CD4-positive, alpha-beta T cell treated with Interleukin-1 beta for 1 hour (primary cell): Measurements from ENCODE around the gene ALKBH3.
A peak's percentile ranks its signal among the peaks of the same experiment; 100 is the strongest.

Experiments
- DNase-seq, 2 donors: peaks; one replicate each; pipeline ENCODE4 v3.0.0-alpha.2; 2020 to 2022

ALKBH3 gene

GRCh38 chr11:43880640-43881159 lies at the start of gene ALKBH3:
TSS of gene ALKBH3 (plus strand) at chr11:43880831. CDS start at chr11:43882653, 1,822 bp downstream.
- DNase-seq: peak; percentile 90 to 92

GRCh38 chr11:43830928-43831440 lies 49.6 kb upstream of the ALKBH3 start:
- peak in 1 of 2 donors; percentile 12 for DNase-seq

- no peak for DNase-seq
Measured at GRCh38 chr11:43832536-43832935, 48.1 kb upstream of the ALKBH3 start.

- no peak for DNase-seq
Measured at GRCh38 chr11:43833657-43834073, 47.0 kb upstream of the ALKBH3 start.

- DNase-seq: no peak
Measured at GRCh38 chr11:43834286-43834685, 46.3 kb upstream of the ALKBH3 start.

GRCh38 chr11:43835104-43835503 lies 45.5 kb upstream of the ALKBH3 start:
- no peak for DNase-seq

DNA sequence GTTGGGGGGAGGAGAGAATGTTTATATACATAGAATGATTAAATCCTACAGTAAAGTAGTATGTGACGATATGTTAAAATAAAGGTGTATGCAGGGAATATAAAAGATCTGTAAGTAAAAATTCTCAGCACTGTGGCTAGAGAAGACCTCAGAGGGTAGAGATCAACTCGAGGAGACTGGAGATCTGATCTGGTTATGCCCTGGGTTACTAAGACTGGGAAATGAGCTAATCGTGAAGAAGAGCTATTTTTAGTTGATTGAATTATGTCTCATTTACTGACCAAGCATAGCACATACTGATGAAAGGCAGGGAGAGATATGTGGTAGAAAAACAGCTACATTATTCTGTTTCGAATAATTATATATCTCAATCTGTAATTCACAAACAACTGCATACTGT lies 42.8 kb upstream of the ALKBH3 start:
- no peak for DNase-seq

GRCh38 chr11:43842021-43842420 lies 38.6 kb upstream of the ALKBH3 start:
- no peak for DNase-seq

GRCh38 chr11:43845816-43846215 lies 34.8 kb upstream of the ALKBH3 start:
- no peak for DNase-seq

DNA sequence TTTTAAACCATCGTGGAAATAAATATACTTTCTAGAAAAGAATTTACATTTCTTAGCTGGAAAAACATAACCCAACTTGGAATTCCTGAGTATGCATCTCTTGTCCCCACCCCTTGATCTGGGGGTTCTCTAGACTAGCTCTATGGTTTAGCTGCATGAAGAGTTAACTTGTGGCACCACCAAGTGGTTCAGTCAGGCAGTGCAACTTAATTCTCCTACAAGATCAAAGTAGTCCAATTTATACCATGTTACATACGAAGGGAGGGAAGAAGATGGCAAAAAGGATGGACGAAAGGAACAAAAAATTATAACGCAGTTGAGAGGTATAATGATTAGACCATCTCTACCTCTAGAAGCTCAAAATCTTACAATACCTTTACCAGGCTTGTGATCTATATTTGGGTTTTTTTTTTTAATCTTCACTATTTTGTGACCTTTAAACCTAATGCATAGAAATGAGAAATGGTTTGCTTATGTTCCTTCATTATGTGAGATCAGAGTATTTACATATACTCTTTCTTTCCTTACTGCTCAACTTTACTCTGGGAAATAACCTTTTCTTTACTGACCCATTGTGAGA lies 28.5 kb upstream of the ALKBH3 start:
- DNase-seq: peak; percentile 38 to 58

- DNase-seq: no peak
Measured at GRCh38 chr11:43853781-43854180, 26.9 kb upstream of the ALKBH3 start.

DNA sequence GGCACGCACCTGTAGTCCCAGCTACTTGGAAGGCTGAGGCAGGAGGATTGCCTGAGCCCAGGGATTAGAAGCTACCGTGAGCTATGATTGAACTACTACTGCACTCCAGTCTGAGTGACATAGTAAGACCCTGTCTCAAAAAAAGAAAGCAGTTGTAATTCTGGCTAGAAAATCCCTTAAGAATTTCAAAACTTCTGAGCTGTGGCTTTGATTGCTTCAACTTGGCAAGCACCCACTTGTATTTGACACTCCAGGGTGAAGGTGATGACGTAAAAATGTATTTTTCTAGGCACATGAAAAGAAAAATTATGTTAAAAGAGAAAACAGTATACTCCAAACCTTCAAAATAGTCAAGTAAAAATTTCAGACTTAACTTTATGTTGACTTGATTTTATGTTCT lies 23.6 kb upstream of the ALKBH3 start:
- no peak for DNase-seq

DNA sequence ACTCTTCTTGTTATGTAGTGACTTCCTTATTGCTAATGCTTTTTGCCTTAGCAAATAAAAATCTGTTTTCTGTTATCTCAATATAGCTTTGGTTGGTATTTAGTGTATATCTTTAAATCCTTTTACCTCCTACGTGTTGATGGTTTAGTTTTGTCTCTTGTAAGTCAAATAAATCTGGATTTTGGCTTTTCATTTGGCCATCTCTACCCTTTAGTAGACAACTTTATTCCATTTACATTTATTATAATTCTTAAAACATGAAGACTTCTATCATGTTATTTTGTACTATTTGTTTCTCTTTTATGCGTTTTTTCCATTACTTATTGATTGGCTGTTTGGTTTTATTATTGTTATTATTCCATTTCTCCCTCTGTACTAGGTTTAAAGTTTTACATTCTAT lies 19.5 kb upstream of the ALKBH3 start:
- no peak for DNase-seq

DNA sequence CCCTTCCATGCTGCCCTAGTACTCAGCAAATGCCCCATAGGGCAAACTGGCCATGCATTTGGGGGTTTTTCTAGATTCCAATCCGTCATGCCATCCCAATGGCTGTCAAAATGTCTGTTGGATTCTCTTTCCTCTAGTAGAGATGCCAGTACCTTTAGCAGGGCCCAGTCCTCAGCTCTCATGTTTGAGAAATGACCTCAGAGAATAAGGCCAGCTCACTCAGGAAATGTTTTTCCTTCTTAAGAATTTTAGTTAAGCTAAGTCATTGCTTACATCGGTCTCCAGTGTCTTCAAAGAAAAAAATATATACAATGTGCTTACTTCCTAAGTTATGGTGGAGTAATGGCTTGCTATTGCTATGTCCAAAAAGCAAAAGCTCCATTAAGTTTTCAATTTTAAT lies 14.1 kb upstream of the ALKBH3 start:
- DNase-seq: no peak

- DNase-seq: no peak
Measured at GRCh38 chr11:43866969-43867368, 13.7 kb upstream of the ALKBH3 start.

- peak; percentile 11 to 61 for DNase-seq
Measured at GRCh38 chr11:43868852-43869567, 11.6 kb upstream of the ALKBH3 start.

- no peak for DNase-seq
Measured at GRCh38 chr11:43871051-43871450, 9.6 kb upstream of the ALKBH3 start.

- no peak for DNase-seq
Measured at GRCh38 chr11:43872995-43873394, 7.6 kb upstream of the ALKBH3 start.

DNA sequence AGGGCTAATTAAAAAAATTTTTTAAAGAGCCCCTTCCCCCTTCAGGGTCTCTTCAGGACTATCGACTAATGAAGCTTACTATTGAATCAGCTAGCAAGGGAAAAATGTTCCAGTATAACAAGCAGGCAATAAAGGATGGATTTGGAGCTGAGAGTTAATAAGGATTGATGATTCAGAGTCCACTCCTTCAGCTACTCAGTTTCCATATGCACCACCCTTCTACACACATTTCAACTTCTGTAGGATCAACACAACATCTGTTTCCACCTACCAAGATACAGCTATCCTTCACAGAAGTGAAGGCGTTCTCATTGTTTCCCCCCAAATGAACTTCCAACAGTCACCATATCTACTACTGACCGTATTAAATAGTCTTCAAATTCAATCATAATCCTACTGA lies 6.6 kb upstream of the ALKBH3 start:
- DNase-seq: no peak

DNA sequence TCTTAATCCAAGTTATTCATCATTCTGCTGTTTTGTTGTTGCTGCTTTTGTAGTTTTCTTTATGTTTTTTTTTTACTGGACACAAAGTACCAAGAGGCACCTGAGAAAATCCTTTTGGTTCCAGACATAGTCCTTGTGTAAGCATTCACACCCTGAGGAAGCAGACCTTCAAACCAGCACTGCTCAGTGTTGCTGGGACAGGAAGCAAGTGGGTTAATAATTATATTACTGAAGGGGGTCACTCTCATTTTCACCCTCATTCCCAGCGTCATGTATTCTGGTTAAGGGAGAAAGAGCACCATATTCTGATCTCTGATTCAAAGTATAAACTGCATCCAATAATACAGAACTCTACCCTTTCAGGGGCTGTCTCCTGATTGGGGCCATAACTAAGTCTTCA lies 5.9 kb upstream of the ALKBH3 start:
- DNase-seq: no peak

DNA sequence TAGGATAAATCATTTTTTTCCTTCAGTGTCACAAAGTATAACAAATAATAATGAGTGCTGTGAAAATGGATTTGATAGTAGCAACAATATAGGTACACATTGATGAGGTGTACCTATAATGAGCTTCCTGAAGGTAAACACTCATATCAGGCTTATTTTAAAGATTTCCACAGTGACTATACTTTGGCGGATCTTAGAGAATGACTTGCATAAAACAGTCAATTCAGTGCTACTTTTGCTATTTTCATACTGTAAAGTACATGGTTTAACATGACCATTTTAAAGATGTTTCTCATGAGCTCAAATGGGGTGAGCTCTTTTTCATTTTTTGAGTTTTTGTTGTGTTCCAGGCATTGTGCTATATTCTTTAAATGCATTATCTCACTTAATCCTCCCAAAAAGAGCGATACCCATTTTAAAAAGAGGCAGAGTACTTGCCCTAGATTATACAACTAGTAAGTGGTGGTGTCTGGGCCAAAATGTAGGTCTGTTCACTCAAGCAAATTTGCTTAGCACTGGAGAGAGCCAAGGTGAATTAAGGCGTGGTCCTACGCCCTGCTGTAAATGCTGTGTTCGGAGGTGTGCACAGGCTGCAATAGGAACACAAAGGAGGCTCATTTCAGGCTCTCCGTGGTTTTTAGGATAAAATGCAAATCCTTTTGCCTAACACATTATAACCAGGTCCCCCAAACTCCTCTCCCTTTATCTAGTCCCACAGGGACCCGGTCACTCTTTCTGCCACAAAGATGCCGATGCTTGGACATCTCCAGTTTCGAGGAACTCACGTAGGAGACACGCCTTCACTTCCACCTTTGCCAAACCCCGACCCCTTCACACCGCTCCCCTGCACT lies 617 bp upstream of the ALKBH3 start:
- no peak for DNase-seq

- no peak for DNase-seq
Measured at GRCh38 chr11:43892851-43893250, 12.2 kb downstream of the ALKBH3 start.

DNA sequence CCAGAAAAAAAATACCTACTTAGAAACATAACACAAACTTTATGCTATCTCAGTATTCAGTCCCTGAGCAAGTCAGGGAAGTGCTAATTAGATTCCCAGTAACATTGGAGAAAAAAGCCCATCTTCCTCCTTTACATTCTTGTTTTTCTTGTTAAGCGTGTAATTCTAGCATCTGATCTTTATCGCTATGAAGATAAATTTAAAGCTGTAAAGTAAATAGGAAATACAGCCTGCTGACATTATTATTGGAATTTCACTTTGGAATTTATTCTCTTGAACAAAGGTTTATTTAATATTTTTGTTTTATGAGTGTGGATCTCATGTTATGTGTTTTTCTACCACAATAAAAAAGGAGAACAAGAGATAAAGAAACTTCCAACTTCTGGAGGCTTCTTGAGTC lies 13.9 kb downstream of the ALKBH3 start:
- DNase-seq: no peak
